Neural progenitor cell (in vitro differentiated cells): ENCODE results near the gene BUB1B. TPM values are rescaled to one million over a fixed set of nuclear protein-coding genes. Genes with fewer than 3 reads are reported as not detected.
"Not testable (repeated sequence)": the region's sequence is repeated elsewhere in the genome, so short reads cannot be mapped to it uniquely, and the experiment has no call there.

Experiments used
- DNase-seq: peaks from one replicate; pipeline ENCODE4 v3.0.0-alpha.2; 2016; ENCODE audit warnings: low spot score
- H2AFZ ChIP-seq: fragments of 200-600 bp; sonication (generic); replicated peaks from 2 replicates; pipeline ENCODE4 v1.6.1; 2016; ENCODE audit warnings: antibody characterized with exemption
- H3F3A ChIP-seq: fragments of 200-600 bp; sonication (generic); 2 replicates; pipeline ENCODE4 v1.6.1; 2016; ENCODE audit warnings: antibody characterized with exemption, low read depth
- H3K27ac ChIP-seq: fragments of 200-600 bp; sonication (generic); 2 replicates; pipeline ENCODE4 v1.5.1; 2016; ENCODE audit warnings: mild to moderate bottlenecking
- H3K27me3 ChIP-seq: fragments of 200-600 bp; sonication (generic); 2 replicates; pipeline ENCODE4 v1.6.1; 2016; ENCODE audit warnings: mild to moderate bottlenecking, moderate library complexity
- H3K36me3 ChIP-seq: fragments of 200-600 bp; sonication (generic); 2 replicates; pipeline ENCODE4 v1.5.1; 2016
- H3K4me1 ChIP-seq: fragments of 200-600 bp; sonication (generic); 2 replicates; pipeline ENCODE4 v1.6.1; 2016; ENCODE audit warnings: mixed run types
- H3K4me2 ChIP-seq: fragments of 200-600 bp; sonication (generic); 2 replicates; pipeline ENCODE4 v1.6.1; 2016
- H3K4me3 ChIP-seq: fragments of 200-600 bp; sonication (generic); 2 replicates; pipeline ENCODE4 v1.5.1; 2016
- H3K79me2 ChIP-seq: fragments of 200-600 bp; sonication (generic); 2 replicates; pipeline ENCODE4 v1.6.1; 2016; ENCODE audit warnings: low read depth
- H3K9ac ChIP-seq: fragments of 200-600 bp; sonication (generic); 2 replicates; pipeline ENCODE4 v1.6.1; 2016
- H3K9me3 ChIP-seq: fragments of 200-600 bp; sonication (generic); 2 replicates; pipeline ENCODE4 v1.5.1; 2016; ENCODE audit warnings: low read depth
- H4K20me1 ChIP-seq: fragments of 200-600 bp; sonication (generic); 2 replicates; pipeline ENCODE4 v1.6.1; 2016; ENCODE audit warnings: low read depth
- H3K27ac Mint-ChIP-seq: 3 replicates; pipeline ENCODE4 v1.8.0; 2021; ENCODE audit warnings: mixed read lengths
- H3K27me3 Mint-ChIP-seq: 2 replicates; pipeline ENCODE4 v1.8.0; 2022; ENCODE audit warnings: low read depth, mild to moderate bottlenecking, inconsistent platforms, moderate library complexity, mixed read lengths; ENCODE audit not compliant: insufficient read depth
- H3K36me3 Mint-ChIP-seq: 3 replicates; pipeline ENCODE4 v1.8.0; 2021; ENCODE audit warnings: mixed read lengths
- H3K4me1 Mint-ChIP-seq: 3 replicates; pipeline ENCODE4 v1.8.0; 2021; ENCODE audit warnings: mixed read lengths
- H3K4me3 Mint-ChIP-seq: 3 replicates; pipeline ENCODE4 v1.8.0; 2021; ENCODE audit warnings: mild to moderate bottlenecking, moderate library complexity, mixed read lengths
- H3K9me3 Mint-ChIP-seq: 3 replicates; pipeline ENCODE4 v1.8.0; 2020; ENCODE audit warnings: mixed read lengths
- EZH2 ChIP-seq: fragments of 200-600 bp; sonication (generic); IDR thresholded peaks from 2 replicates; pipeline ENCODE4 v1.6.1; 2017; ENCODE audit warnings: antibody characterized with exemption, mild to moderate bottlenecking, moderate library complexity
- EZH2phosphoT487 ChIP-seq: fragments of 200-600 bp; sonication (generic); IDR thresholded peaks from 2 replicates; pipeline ENCODE4 v1.6.1; 2017; ENCODE audit warnings: antibody characterized with exemption
- total RNA-seq: library from RNA; depleted of rRNA; stranded (reverse); fragments of >200 nt; gene quantifications from 2 replicates; pipeline ENCODE4 v1.2.3, GENCODE V29; 2015; ENCODE audit warnings: low replicate concordance
- TF ChIP-seq, protein P1 (sequence below): fragments of 200-600 bp; sonication (generic); IDR thresholded peaks from 2 replicates; pipeline ENCODE4 v1.5.1; 2017; ENCODE audit warnings: antibody characterized with exemption, mild to moderate bottlenecking

Gene BUB1B
- total RNA-seq, 1 donor from 2014 or later = 167 TPM

DNA sequence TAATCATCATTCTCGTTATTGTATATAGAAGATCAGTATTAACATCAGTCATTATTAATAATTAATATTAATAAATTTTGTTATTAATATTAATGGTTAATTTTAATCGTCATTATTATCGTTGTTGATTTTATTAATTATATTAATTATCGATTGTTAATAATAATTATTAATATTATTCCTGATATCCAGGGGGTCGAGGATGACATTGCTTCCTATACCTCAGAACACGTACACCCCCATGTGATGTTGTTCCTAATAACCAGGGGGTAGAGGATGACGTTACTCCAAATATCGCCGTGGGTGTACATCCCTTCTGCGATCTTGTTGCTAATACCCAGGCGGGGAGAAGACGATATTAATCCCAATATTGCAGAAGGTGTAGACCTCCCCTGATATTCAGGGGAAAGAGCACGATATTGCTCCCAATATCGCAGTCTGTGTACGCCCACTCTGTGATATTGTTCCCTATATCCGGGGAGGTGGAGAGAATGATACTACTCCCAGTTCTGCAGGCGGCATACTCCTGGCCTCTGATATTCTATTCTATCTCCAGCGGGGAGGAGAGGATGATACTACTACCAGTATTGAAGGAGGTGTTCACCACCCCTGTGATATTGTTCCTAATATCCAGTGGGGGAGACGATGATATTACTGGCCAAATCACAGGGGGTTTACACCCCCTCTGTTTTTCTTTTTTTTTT, 29.9 kb upstream of the BUB1B start:
- H3K27ac Mint-ChIP-seq = no peak overlapping the region
- H4K20me1 ChIP-seq = no peaks in the 10 kb centered on the region
- no peak overlapping the region for H3K4me3 Mint-ChIP-seq
- no peak overlapping the region for H3K4me2 ChIP-seq
- no peaks in the 10 kb centered on the region for H3K9me3 ChIP-seq
- DNase-seq = no peak
- TF ChIP-seq, protein P1, sequence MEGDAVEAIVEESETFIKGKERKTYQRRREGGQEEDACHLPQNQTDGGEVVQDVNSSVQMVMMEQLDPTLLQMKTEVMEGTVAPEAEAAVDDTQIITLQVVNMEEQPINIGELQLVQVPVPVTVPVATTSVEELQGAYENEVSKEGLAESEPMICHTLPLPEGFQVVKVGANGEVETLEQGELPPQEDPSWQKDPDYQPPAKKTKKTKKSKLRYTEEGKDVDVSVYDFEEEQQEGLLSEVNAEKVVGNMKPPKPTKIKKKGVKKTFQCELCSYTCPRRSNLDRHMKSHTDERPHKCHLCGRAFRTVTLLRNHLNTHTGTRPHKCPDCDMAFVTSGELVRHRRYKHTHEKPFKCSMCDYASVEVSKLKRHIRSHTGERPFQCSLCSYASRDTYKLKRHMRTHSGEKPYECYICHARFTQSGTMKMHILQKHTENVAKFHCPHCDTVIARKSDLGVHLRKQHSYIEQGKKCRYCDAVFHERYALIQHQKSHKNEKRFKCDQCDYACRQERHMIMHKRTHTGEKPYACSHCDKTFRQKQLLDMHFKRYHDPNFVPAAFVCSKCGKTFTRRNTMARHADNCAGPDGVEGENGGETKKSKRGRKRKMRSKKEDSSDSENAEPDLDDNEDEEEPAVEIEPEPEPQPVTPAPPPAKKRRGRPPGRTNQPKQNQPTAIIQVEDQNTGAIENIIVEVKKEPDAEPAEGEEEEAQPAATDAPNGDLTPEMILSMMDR = no peak
- TF ChIP-seq EZH2phosphoT487 = no peak
- TF ChIP-seq EZH2 = no peak
- H3K9me3 Mint-ChIP-seq = peaks cover 2% of the 10 kb centered on the region
- no peaks in the 10 kb centered on the region for H3K36me3 Mint-ChIP-seq
- H3F3A ChIP-seq = peaks cover 7% of the 10 kb centered on the region
- H3K9ac ChIP-seq = no peak overlapping the region
- H3K79me2 ChIP-seq = no peaks in the 10 kb centered on the region
- H3K4me1 ChIP-seq = no peaks in the 10 kb centered on the region
- H2AFZ ChIP-seq = no peak overlapping the region
- H3K27me3 Mint-ChIP-seq = peaks cover 12% of the 10 kb centered on the region
- H3K4me1 Mint-ChIP-seq = peaks cover 11% of the 10 kb centered on the region
- no peak overlapping the region for H3K4me3 ChIP-seq
- peaks cover 36% of the 10 kb centered on the region for H3K27me3 ChIP-seq
- H3K27ac ChIP-seq = no peak overlapping the region
- no peaks in the 10 kb centered on the region for H3K36me3 ChIP-seq

DNA sequence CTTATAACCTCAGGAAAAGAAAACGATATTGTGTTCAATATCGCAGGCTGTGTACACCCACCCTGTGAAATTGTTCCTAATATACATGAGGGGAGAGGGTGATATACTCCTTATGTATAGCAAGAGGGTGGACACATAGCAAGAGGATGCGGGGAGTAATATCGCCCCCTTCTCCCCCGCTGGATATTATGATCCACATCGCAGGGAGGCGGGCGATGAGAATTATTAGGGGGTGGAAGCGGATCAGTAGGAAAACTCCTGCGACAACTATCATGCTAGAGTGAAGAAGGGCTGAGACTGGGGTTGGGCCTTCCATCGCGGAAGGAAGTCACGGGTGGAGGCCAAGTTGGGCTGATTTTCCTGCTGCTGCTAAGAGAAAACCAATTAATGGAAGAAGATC, 27.3 kb upstream of the BUB1B start:
- H3K4me2 ChIP-seq = no peak overlapping the region
- peaks cover 23% of the 10 kb centered on the region for H3K4me1 Mint-ChIP-seq
- H3K4me3 ChIP-seq = no peak overlapping the region
- H2AFZ ChIP-seq = no peak overlapping the region
- no peaks in the 10 kb centered on the region for H3K9me3 ChIP-seq
- DNase-seq = no peak
- peaks cover 7% of the 10 kb centered on the region for H3F3A ChIP-seq
- H3K4me1 ChIP-seq = peaks cover 7% of the 10 kb centered on the region
- TF ChIP-seq EZH2phosphoT487 (no peak), EZH2 (no peak)
- TF ChIP-seq, protein P1 = no peak
- no peak overlapping the region for H3K4me3 Mint-ChIP-seq
- no peak overlapping the region for H3K27ac Mint-ChIP-seq
- no peaks in the 10 kb centered on the region for H4K20me1 ChIP-seq
- no peak overlapping the region for H3K27ac ChIP-seq
- peaks cover 4% of the 10 kb centered on the region for H3K27me3 Mint-ChIP-seq
- H3K9ac ChIP-seq = no peak overlapping the region
- H3K36me3 ChIP-seq = no peaks in the 10 kb centered on the region
- peaks cover 21% of the 10 kb centered on the region for H3K27me3 ChIP-seq
- peaks cover 2% of the 10 kb centered on the region for H3K9me3 Mint-ChIP-seq
- no peaks in the 10 kb centered on the region for H3K36me3 Mint-ChIP-seq
- H3K79me2 ChIP-seq = no peaks in the 10 kb centered on the region

DNA sequence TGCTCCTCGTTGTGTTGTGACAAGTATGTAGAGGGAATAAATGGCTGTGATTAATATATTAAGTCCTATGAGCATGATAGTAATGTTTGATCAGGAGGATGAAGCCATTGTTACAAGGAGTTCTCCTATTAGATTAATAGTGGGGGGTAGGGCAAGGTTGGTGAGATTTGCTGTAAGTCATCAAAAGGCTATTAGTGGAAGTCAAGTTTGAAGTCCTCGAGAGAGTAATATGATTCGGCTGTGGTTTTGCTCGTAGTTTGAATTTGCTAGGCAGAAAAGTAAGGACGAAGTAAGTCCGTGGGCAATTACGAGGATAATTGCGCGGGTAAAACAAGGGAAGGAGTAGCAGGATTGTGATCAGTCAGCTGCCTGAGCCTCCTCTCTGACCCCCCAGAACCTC, 26.0 kb upstream of the BUB1B start:
- TF ChIP-seq EZH2phosphoT487 (no peak), EZH2 (no peak)
- TF ChIP-seq, protein P1 = no peak
- H3K27me3 Mint-ChIP-seq = peaks cover 2% of the 10 kb centered on the region

DNA sequence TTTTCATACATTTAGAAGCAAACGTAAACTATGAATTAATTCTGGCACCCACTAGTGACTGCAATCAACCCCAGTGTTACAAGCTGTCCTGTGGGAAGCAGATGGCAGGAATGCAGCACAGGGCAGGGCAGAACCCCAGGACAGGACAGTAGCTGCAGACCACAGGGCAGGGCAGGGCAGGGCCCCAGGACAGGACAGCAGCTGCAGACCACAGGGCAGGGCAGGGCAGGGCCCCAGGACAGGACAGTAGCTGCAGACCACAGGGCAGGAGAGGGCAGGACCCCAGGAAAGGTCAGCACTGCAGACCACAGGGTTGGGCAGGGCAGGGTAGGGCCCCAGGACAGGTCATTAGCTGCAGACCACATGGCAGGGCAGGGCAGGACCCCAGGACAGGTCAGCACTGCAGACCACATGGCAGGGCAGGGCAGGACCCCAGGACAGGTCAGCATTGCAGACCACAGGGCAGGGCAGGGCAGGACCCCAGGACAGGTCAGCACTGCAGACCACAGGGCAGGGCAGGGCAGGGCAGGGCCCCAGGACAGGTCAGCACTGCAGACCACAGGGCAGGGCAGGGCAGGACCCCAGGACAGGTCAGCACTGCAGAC, 24.9 kb upstream of the BUB1B start:
- H3K27ac Mint-ChIP-seq = peak overlapping the region; percentile 97

More for the DNA sequence above, 26.0 kb upstream of the BUB1B start:
- no peak overlapping the region for H3K27ac Mint-ChIP-seq
- H3K4me3 Mint-ChIP-seq = no peak overlapping the region
- H3K4me1 Mint-ChIP-seq = peaks cover 23% of the 10 kb centered on the region
- H3K79me2 ChIP-seq = no peaks in the 10 kb centered on the region
- H3K9me3 ChIP-seq = no peaks in the 10 kb centered on the region
- H3K36me3 ChIP-seq = no peaks in the 10 kb centered on the region
- H3K36me3 Mint-ChIP-seq = no peaks in the 10 kb centered on the region
- H3F3A ChIP-seq = peaks cover 7% of the 10 kb centered on the region
- no peak overlapping the region for H2AFZ ChIP-seq
- H3K4me2 ChIP-seq = no peak overlapping the region
- H3K9me3 Mint-ChIP-seq = no peaks in the 10 kb centered on the region
- peaks cover 8% of the 10 kb centered on the region for H3K27me3 ChIP-seq
- H3K9ac ChIP-seq = no peak overlapping the region
- H3K4me3 ChIP-seq = no peak overlapping the region
- H3K4me1 ChIP-seq = peaks cover 7% of the 10 kb centered on the region
- no peak for DNase-seq
- H3K27ac ChIP-seq = no peak overlapping the region
- no peaks in the 10 kb centered on the region for H4K20me1 ChIP-seq

More for the DNA sequence above, 24.9 kb upstream of the BUB1B start:
- not testable (repeated sequence) for H4K20me1 ChIP-seq, H3K4me3 ChIP-seq, H2AFZ ChIP-seq, H3K27me3 ChIP-seq, DNase-seq, H3K27ac ChIP-seq, H3K9me3 ChIP-seq, H3F3A ChIP-seq, H3K4me2 ChIP-seq, H3K9ac ChIP-seq, H3K4me1 ChIP-seq, H3K27me3 Mint-ChIP-seq, H3K36me3 ChIP-seq, H3K36me3 Mint-ChIP-seq, H3K9me3 Mint-ChIP-seq, H3K79me2 ChIP-seq
- peak overlapping the region; percentile 18 for H3K4me3 Mint-ChIP-seq
- peaks cover 23% of the 10 kb centered on the region for H3K4me1 Mint-ChIP-seq
